SH-SY5Y (cell line): ENCODE data around the gene SERPINA1.

Experiments
- GATA2 ChIP-seq: IDR thresholded peaks from 2 replicates; pipeline ENCODE4 v1.6.1; 2011; ENCODE audit warnings: mild to moderate bottlenecking, low read depth, low read length
- GATA3 ChIP-seq: IDR thresholded peaks from 2 replicates; pipeline ENCODE4 v1.6.1; 2011; ENCODE audit warnings: low read depth, mild to moderate bottlenecking, low read length, moderate library complexity

DNA sequence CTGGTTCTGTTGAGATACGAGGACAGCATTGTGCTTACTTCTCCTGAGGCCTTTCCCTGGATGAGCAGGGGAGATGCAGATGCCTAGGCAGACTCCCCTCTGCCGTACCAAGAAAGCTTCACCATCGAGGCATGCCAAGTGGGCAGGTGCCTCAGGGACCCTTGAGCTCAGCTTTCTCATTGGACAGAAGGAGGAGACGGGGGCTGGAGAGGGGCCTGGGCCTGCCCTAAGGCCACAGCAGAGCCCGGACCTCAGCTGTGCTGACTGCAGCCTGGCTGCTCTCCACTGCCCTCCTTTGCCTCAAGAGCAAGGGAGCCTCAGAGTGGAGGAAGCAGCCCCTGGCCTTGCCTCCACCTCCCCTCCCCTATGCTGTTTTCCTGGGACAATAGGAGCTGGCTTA is 23.4 kb downstream of the SERPINA1 start:
- TF ChIP-seq GATA2 (no peak), GATA3 (no peak)
